Lower leg skin (tissue), 3 donors: ENCODE measurements around the gene CACNB4.

Experiments used
- CTCF ChIP-seq, 3 donors: fragments of 450-650 bp; IDR thresholded peaks; one replicate each; pipeline ENCODE4 v1.5.1; 2016; ENCODE audit warnings: antibody characterized with exemption in 3 of 3, mild to moderate bottlenecking in 3 of 3, moderate library complexity in 2 of 3
- POLR2A ChIP-seq, 2 donors: fragments of 450-650 bp; IDR thresholded peaks; one replicate each; pipeline ENCODE4 v1.6.1; 2016 to 2017; ENCODE audit warnings: antibody characterized with exemption in 2 of 2, mild to moderate bottlenecking in 1 of 2, moderate library complexity in 1 of 2

DNA sequence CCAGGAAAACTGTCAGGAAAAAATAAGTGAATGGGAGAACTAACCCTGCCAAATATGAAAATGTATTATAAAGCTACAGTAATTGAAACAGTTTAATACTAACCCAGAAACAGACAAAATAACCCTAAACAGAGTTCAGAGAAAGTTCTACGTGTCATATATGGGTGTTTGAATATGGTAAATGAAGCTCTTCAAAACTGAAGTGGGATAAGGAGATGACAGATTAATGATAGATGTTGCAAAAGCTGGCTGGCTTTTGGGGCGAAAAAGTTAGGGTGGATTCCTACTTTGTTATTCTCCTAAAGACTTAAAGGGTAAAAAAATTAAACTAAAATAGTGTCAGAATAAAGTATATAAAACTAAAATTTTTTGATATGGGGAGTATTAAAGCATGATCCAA is 168.8 kb downstream of the CACNB4 start:
- TF ChIP-seq POLR2A (IDR thresholded peaks at IDR 0.05) = no peak
- TF ChIP-seq CTCF (IDR thresholded peaks at IDR 0.05) = no peak
